NCI-H1930 (cell line): ENCODE results near the gene C1D.

ENCODE experiments used
- DNase-seq, 2 experiments: peaks; one replicate each; lab custom pipeline; 2025; lab: John Stamatoyannopoulos, UW

C1D gene

GRCh38 chr2:68057658-68058396 lies 5.0 kb downstream of the C1D start:
- DNase-seq: no peak

- DNase-seq: no peak
Measured at GRCh38 chr2:68052717-68053422, 9.9 kb downstream of the C1D start.

DNA sequence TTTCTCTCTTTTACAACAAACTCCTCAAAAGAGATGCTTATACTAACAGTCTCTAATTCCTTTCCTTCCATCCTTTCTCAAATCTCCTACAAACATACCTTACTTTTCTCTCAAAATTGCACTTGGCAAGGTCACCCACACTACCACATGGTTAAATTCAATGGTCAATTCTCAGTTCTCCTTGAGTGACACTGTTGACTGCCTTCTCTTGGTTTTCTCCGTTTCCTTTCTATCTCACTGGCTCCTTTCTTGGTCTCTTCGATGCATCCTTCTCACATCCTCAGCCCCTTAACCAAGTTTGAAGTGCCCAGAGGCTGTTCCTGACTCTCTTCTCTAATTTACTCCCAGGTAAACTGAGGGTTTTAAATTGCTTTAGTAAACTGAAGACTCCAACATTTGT lies 12.5 kb downstream of the C1D start:
- DNase-seq: no peak

DNA sequence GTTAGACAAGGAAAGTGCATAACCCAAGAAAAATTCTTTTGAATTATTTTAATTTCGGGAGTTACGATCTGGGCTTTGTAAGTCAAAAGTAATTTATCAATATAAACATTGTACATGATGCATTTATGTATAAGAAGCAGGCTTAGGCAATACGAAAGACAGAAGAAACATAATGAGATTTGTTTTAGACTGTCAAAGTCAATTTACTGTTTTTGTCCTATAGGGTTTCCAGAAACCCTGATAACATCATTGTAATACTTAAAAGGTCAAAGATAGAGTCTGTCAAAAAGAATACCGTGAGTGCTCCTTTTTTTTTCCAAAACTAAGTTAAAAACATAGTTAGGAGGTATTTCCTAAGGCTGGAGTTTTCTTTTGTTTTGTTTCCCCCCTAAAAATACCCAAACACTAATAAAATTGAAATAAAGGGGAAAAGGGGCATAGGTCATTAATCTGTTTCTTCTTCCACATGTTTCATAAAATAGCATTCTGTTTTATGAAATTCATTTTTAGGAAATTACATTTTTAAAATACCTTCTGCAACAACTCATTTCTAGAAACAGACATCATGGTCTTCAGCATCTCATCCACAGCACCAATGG lies 16.1 kb downstream of the C1D start:
- DNase-seq: no peak

DNA sequence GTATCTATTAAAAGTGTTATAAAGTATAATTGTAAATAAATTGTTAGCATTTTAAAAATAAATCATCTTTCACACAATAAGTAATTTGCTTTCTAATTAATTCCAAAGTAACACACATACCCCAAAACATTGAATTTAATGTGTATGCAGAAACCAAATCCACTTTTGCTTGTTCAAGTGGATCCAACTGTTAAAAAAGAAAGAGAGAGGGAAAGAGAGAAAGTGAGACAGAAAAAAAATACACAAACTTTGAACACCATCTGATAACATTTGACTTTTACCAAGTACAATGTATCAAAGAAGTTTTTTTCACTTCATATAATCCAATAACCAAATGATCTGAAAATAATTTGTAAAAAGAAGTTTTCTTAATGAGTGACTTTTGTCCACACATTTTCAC lies 16.6 kb downstream of the C1D start:
- no peak for DNase-seq

DNA sequence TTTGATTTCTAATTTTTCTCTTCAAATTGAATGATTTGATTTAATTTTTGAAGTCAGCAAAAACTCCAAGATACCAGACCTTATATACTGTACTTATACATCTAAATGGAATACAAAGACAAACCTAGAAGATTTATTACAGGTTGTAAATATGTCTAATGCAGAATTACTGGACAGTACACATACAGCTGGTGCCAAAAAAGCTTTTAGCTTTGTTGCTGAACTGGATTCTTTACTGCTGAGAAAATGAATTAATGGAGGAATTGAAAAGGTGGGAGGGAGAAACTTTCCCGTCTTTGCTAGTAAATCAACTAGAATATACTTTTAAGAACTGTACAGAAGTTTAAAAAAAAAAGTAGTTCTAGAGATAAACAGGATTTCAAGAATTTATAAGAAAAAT lies 17.5 kb downstream of the C1D start:
- no peak for DNase-seq

- DNase-seq: no peak
Measured at GRCh38 chr2:68044099-68044498, 18.7 kb downstream of the C1D start.

GRCh38 chr2:68043695-68044094 lies 19.1 kb downstream of the C1D start:
- DNase-seq: no peak

DNA sequence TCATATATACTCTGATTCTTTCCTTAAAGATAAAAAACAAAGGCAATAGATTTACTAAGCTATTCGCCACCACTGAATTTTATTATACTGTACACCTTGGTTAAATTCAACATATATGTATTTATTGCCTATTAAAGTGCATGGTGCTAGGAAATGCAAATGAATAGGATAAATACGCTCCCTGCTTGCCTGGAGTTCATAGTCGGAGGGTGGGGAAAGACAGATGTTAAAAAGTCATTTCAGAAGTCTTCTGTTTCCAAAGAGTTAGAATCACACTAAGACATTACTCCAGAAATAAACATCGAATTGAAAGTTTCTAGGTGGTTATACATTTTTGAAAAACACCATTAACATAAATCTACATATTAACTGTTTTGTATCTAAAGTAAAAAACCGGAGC lies 19.8 kb downstream of the C1D start:
- DNase-seq: no peak

DNA sequence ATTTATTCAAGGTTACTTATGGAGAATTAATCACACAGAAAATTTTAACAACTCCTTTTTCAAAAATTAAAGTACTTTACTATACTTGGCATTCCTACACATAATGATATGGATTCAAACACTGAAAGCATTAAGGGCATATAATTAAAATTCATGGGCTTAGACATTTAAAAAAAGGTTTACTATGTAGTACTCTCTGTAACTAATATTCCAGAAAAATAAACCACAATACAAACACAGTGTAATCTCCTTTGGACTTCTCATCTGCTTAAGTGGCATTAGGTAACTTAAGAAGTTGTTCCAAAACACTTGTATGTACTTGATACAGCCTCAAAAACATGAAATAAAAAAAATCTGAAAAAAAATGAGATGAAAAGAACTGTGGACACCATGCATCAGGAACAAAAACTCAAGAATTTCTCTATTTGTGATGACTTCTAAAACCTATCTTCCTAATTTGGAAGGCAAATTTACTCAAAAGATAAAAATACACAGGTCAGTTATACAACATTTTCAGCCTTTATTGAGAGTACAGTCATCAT lies 21.0 kb downstream of the C1D start:
- DNase-seq: no peak

- no peak for DNase-seq
Measured at GRCh38 chr2:68040078-68040477, 22.7 kb downstream of the C1D start.

GRCh38 chr2:68039317-68039716 lies 23.5 kb downstream of the C1D start:
- DNase-seq: no peak

DNA sequence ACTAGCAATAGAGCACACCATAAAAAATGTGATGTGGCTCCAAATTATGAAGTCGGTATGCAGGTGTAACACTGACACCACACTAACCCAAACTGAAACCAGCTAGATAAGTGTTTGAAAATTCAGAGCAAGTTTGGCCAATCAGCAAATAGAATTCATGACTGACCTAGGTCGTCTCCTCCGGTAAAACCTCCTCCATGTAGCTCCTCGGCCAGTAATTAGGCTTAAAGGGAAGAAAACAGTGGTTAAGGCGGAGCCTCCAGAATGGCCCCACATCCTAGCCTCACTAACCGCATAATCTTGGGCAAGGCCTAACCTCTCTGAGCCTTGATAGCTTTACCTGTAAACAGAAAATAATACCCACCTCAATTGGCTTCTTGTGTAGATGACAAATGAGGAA lies 30.1 kb downstream of the C1D start:
- no peak for DNase-seq

DNA sequence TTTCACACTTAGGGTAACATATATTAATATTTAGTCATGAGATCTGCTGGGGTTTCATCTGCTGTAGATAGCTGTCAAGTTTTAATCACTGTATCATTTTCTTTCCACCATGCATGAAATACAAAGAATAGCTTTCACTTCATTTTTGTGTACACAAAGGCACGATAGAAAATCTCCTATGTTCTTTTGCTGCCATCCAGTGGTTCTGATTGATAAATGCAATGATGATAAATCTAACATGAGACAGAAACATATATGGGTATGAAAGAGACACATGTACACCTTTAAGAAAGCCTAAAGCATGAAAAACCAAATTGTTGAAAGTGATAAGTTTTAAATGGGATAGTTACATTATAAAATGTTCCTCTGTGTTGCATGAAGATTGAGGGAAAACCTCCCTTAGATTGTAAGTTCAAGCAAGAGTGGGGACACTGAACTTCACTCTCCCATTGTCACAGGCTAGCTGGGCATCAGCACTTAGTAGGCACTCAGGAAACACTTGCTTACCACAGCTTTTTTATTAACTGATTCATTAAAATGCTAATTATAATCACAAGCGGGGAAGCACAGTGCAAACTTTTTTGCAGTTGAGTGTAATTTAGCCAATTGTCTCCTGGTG lies 31.2 kb downstream of the C1D start:
- peak in 1 of 2 experiments; percentile 55 for DNase-seq

GRCh38 chr2:68031043-68031442 lies 31.8 kb downstream of the C1D start:
- DNase-seq: no peak

DNA sequence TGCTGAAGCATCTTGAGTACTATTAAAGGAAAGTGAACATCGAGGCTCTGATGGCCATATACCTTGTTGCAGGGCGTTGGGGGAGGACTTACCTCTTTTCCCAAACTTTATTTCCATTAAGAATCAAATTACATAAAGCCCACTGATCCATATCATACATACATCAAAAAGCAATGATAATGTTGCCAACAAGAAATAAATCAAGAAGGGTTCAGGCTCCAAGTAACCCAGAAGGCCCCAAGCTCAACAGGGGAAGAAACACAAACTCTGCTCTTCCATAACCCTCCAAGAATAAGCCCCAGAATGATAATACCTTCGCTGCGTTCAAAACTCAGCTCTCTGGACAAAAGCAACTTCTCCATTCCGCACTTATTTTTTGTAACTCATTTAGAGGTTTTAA lies 32.3 kb downstream of the C1D start:
- DNase-seq: no peak

DNA sequence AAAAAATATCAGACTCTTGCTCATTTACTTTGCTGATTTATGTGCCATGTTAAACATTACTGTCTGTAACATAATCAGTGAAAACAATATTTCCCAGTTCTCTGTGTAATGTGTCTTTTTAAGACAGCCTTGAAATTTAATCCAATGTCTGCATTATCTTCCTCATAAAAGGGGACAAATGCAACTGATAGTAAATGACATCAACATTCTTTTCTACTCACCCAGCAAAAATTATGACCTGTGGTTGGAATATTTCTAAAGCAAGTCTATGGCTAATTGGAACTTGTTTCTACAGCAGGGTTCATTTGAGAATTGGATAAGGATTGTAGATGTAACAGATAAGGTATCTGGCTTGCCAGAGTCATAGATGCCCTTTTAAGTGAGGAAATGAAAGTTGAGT lies 34.8 kb downstream of the C1D start:
- DNase-seq: no peak

DNA sequence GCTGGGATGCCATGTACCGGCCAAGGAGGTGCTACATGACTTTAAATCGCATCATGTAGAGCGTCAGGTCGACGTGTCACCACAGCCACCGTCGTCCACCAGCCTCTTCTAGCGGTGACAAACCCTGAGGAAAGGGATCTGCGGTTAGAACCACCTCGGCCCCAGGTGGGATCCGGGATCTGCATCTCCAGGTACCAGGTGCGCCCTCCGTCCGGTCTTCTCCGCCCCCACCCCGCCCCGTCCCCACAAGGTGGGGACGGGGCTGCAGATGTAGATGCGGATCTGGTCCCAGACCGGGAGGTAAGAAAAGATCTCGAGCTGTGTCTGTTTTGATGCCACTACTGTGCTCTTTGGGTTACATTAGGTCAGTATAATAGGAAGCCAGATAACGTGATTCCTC lies 38.4 kb downstream of the C1D start:
- DNase-seq: no peak

GRCh38 chr2:68023904-68024303 lies 38.9 kb downstream of the C1D start:
- no peak for DNase-seq

GRCh38 chr2:68018727-68019126 lies 44.1 kb downstream of the C1D start:
- DNase-seq: no peak

DNA sequence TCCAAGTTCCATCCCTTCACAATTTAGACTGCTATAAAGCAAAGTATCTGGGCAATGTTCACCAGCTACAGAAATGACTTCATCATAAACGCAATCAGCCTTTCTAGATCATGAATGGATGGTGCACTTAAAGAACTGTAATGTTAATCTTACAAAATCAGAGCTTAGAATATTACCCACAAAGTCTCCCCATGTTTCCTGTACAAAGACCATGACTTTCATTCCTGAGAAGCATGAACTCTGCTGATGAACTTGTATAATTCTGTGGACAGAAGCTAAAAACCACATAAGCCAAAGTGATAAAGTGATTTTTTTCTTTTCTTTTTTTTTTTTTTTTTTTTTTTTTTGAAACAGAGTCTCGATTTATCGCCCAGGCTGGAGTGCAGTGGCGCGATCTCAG lies 53.3 kb downstream of the C1D start:
- DNase-seq: no peak

DNA sequence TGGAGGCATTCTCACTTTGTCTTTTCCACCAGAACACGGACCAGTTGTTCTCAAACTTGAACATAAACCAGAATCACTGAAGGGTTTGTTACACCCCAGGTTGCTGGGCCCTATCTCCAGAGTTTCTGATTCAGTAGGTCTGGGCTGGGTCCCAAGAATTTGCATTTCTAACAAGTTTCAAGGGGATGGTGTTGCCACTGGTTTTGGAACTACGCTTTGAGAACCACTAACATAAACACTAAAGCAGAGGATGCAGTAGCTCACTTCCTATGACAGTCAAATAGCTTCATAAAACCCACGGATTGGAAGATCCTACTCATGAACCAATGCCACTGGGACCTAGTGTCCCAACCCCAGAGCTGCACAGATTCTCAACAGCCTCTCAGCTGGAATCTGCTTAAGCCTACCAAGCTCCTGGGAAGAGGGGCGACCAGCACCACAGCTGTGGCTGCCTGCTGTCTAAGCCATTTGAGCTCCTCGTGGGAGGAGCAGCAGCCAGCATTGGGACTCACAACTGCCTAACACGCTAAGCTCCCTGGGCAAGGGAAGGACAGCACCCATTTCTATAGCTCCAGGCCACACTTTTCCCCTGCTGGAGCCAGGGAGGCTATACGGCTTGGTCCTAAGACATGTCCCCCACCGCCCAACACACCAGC lies 62.5 kb downstream of the C1D start:
- no peak for DNase-seq
